HG02884 (cell line): ENCODE results near the gene FOLR1.

Source experiments
- ATAC-seq: cut with Tn5 transposase; IDR thresholded peaks from one replicate; pipeline ENCODE4 v1.9.1; 2021; ENCODE audit warnings: mild to moderate bottlenecking, moderate library complexity; ENCODE audit not compliant: unreplicated experiment

Gene FOLR1

GRCh38 chr11:72222907-72223614 is 31.1 kb downstream of the FOLR1 start:
- peak; percentile 56 for ATAC-seq

GRCh38 chr11:72223615-72224563 is 31.9 kb downstream of the FOLR1 start:
- peak; percentile 35 for ATAC-seq

- no peak for ATAC-seq
Measured at GRCh38 chr11:72224564-72225410, 32.8 kb downstream of the FOLR1 start, which contains the start of gene INPPL1. Gene INPPL1 (plus strand): TSS chr11:72224767. CDS start chr11:72224985, 218 bp downstream.

GRCh38 chr11:72225411-72225951 is 33.5 kb downstream of the FOLR1 start:
- no peak for ATAC-seq

- ATAC-seq = no peak
Measured at GRCh38 chr11:72226701-72227100, 34.8 kb downstream of the FOLR1 start.

GRCh38 chr11:72227316-72228228 is 35.6 kb downstream of the FOLR1 start:
- ATAC-seq = no peak

GRCh38 chr11:72228229-72228843 is 36.4 kb downstream of the FOLR1 start:
- ATAC-seq = no peak

- no peak for ATAC-seq
Measured at GRCh38 chr11:72228844-72229231, 36.9 kb downstream of the FOLR1 start.

- no peak for ATAC-seq
Measured at GRCh38 chr11:72229336-72229924, 37.5 kb downstream of the FOLR1 start.

- no peak for ATAC-seq
Measured at GRCh38 chr11:72229925-72230763, 38.2 kb downstream of the FOLR1 start.

- ATAC-seq = no peak
Measured at GRCh38 chr11:72230764-72231365, 38.9 kb downstream of the FOLR1 start.

- no peak for ATAC-seq
Measured at GRCh38 chr11:72231396-72232259, 39.7 kb downstream of the FOLR1 start.

GRCh38 chr11:72232260-72233055 is 40.5 kb downstream of the FOLR1 start:
- ATAC-seq = no peak

GRCh38 chr11:72233056-72233772 is 41.3 kb downstream of the FOLR1 start:
- ATAC-seq = no peak
